Fibroblast of skin of abdomen (primary cell): ENCODE measurements around the gene YWHAH.

Source experiments
- DNase-seq: peaks from one replicate; pipeline ENCODE4 v3.0.0-alpha.2; 2013

The YWHAH gene

GRCh38 chr22:31923747-31924146 lies 20.6 kb upstream of the YWHAH start:
- DNase-seq = no peak

DNA sequence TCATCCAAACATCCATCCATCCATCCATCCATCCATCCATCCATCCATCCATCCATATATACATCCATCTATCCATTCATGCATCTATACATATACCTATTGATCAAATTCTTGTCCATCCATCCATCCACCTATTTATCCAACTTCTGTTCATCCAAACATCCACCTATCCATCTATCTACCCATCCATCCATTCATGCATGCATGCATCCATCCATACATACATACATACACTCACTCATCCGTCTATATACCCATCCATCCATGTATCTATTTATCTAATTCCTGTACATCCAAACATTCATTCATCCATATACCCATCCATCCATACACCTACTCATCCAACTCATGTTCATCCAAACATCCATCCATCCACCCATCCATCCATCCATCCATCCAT lies 19.3 kb upstream of the YWHAH start:
- no peak for DNase-seq

- DNase-seq = no peak
Observed at GRCh38 chr22:31926024-31926423, 18.3 kb upstream of the YWHAH start.

DNA sequence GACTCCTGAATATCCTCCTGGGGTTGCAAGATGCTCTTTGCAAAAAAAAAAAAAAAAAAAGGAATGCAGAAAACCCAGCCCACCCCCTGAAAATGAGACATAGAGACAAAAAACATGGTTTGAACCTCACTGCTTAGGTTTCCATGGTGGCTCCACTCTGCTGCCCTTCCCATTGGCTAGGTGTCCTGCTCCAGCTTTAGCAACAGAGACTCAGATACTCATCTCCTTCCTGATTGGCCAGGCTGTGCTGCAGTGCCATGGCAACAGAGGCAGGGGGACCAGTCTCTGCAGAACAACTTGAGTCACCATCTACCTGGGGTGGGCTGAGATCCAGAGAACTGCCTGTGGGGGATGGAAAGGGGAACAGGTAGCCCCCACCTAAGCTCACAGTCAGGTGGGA lies 17.4 kb upstream of the YWHAH start:
- no peak for DNase-seq

GRCh38 chr22:31927562-31927961 lies 16.8 kb upstream of the YWHAH start:
- DNase-seq = no peak

- DNase-seq = peak; percentile 54
Observed at GRCh38 chr22:31929167-31929930, 15.0 kb upstream of the YWHAH start.

DNA sequence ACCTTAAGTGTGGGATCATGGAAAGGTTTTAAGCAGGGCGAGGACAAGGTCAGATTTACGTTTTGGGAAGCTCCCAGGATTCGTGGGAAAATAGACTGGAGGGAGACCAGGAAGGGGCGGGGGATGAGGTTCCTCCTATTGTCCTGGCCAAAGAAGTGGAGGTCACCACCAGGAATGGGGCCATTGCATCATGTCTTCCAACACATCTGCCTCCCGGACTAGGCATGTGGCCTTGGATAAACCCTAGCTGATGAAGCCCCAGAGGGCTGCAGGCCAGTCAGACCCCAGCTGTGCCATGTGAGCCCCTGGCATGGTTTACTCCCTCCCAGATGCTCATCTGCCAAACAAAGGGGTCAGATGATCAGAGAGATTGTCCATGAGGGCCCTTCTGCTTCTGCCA lies 11.5 kb upstream of the YWHAH start:
- no peak for DNase-seq

GRCh38 chr22:31933406-31933805 lies 10.9 kb upstream of the YWHAH start:
- no peak for DNase-seq

DNA sequence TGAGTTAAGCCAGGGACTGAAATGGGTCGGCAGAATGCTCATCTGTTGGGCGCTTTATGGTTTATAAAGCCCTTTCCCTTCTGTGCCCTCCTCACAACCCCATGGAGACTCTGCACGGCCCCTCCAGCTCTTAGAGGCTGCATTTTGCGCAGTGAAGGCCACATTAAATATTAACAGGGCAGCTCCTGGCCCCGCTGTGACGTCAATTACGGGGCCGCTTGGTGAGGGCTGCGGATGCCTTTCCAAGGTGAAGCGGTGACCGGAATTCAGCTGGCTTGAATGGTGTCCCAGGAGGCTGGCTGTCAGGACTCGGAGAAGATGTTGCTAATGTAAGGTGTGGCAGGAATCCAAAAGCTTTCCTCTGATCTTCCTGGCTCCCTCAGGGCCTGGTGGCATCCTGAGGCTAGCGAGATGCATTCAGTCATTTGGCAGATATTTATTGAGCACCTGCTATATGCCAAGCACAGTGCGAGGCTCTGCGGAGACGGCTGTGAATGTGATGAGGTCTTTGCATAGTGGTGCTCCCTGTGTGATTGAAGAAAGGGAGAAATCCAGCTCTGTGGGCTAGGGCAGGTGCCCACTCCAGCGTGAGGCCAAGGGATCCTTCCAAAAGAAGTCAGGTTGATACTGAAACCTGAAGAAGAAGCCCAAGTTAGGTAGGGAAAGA lies 10.4 kb upstream of the YWHAH start:
- no peak for DNase-seq

DNA sequence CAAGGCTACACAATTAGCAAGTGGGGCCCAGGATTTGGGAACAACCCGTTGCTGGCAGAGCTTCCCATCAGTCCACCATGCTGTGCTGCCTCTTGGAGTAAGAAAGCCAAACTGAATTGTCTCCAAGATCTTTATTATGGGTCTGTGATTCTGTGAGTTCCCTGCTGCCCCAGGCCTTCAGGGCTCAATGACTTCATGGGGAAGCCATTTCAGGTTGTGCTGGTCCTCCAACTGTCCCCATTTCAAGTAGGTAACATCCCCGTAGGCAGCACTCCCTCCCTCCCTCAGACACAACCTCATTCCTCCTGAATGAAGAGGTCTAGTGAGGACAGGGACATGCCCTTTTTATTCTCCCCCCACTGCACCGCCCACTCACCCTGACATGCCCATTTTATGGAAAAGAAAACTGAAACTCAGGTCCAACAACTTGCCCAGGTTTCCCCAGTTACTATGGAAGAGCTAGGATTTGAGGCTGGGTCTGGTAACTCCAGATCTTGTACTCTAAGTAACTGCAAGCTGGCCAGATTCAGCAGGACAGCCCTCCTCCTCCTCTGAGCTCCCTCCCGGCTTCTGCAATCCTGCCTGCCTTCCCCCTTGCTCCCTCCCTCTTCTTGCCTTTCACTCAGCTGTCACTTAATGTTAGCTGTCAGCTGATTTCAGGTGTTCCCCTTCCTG lies 8.2 kb upstream of the YWHAH start:
- DNase-seq = no peak

- no peak for DNase-seq
Observed at GRCh38 chr22:31937341-31937740, 7.0 kb upstream of the YWHAH start.

GRCh38 chr22:31938296-31938695 lies 6.0 kb upstream of the YWHAH start:
- no peak for DNase-seq

GRCh38 chr22:31940506-31940905 lies 3.8 kb upstream of the YWHAH start:
- no peak for DNase-seq

- no peak for DNase-seq
Observed at GRCh38 chr22:31942091-31942490, 2.2 kb upstream of the YWHAH start.

DNA sequence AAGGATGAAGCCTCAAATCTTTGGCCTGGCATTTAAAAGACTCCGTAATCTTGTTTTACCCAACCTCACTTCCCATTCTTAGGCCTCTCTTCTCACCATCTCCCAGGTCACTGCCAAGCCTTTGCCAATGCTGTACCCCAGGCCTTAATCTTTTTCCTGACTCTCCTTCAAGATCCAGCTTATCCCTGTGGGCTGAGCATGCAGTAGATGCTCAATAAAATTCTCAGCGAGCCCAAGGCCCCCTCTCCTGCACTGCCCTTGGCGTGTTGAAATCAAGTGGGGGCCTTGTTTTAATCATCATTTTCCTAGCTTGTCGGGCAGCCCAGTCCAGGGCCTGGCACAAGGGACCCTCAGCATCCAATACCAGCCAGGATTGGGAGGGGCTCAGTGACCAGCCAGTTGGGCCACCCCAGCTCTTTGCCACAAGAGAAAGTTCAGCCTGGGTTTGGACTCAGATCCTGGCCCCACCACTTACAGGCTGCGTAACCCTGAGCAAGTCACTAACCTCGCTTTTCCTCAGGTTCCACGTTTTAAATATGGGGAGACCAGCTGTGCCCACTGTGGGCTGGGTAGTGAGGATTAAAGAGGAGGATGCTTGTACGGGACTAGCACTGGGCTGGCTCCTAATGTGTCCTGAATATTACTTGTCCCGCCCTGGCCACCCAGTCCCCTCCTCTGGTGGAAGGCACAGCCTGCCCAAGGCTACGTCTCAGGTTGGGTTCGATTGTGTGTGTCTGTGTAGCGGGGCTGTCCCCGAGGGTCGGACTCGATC lies 943 bp upstream of the YWHAH start:
- DNase-seq = no peak

DNA sequence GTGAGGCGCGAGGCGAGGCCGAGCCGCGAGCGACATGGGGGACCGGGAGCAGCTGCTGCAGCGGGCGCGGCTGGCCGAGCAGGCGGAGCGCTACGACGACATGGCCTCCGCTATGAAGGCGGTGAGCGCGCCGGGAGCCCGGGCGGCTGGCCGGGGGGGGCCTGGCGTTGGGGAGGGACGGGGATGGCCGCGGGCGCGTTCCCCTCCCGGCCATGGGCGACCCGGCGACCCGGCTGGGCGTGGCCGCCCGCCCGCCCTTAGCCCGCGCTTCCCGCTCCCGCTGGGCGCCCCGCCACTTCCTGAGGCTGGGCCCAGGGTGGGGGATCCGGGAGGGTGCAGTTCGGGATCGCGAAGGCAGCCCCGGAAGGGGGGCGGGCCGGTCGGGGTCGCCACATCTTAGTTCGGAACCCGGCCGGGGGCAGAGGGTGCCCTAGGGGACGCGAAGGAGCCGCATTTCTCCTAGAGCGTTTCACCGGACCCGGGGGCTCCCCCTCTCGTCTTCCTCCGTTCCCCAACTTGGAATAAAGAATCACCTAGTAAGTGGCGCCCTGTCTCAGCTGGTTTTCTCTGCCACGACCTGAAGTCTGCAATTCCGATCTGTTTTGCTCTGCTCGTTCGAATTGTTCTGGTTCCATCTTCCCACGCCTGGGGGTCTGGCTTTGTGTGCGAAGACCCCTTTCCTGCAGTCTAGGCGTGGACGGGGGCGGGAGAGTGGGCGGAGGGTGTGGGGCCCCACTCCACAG lies 536 bp downstream of the YWHAH start:
- peak; percentile 13 for DNase-seq

- no peak for DNase-seq
Observed at GRCh38 chr22:31945443-31945855, 1.1 kb downstream of the YWHAH start.

DNA sequence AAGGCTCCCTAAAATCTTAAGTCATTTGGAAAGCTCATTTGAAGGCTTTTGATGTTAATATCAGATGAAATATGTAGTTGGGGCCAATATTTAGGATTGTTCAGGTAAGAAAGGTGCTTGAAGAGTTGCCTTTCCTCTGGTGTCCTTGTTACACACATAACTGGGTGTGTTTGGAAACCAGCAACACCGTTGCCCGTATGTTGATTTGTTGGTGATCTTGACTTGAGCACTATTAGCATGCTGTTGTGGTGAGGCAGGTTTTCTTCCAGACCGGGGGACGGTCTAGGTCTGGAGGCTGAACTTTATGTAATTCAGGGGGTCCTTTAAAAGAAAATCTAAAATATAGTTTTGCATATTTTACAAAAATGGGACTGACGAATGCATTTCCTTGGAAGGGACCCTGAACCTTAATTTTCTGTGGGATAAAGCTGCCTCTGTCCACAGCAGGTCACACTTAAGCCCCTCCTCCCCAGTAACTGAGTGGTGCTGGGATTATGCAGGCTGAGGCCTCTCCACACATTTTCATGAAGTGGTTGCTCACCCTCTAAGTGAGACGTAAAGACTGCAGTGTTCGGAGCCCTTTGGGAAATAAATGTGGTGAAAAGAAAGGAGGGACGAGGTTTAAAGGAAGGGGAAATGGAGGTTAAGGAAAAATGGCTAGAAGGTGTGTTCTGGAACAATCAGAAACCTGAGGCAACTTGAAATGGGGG lies 1.8 kb downstream of the YWHAH start:
- no peak for DNase-seq

DNA sequence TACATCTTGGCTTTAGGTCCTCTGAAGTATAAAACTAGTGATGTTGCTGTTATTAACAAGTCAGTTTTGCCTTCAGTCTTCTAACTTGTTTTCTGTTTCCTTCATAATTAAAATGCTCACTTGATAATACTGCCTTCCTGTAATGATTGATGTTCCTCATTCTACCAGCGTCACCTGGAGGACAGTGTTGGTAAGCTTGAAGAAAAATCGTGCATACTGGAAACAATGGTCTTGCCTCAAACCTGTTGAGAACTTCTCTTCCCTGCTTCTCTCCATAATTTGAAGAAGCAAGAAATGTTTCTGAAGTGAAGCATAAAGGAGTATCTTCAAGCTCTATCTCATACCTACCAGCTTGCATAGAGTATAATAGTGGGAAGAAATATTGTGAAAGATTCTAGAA lies 3.0 kb downstream of the YWHAH start:
- no peak for DNase-seq

DNA sequence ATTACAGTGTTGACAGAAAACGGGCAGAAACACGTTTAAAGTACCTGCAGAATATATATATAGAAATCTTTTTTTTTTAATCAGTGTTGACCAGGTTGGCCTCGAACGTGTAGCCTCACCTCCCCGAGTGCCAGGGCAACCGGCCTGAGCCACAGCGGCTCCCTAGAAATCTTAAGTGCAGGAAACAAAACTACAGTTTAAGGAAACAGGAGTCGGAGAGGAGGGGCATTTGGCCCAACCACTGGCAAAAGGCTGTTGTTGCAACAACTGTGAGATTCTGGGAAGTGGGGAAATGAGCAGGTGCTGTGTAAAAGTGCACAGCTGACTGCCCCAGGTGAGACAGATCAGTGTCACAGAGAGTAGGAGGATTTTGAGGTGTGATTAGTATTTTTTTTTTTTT lies 3.7 kb downstream of the YWHAH start:
- DNase-seq = no peak

GRCh38 chr22:31950226-31950625 lies 5.9 kb downstream of the YWHAH start:
- DNase-seq = no peak
